PC-3 (cell line): ENCODE data around the gene COL7A1. TPM values are rescaled to one million over a fixed set of nuclear protein-coding genes. Genes with fewer than 3 reads are reported as not detected.

Experiments
- ATAC-seq: fragments of 200-7000 bp; cut with Tn5 transposase; 2 replicates; pipeline ENCODE4 v1.9.1; 2020; ENCODE audit warnings: mild to moderate bottlenecking, moderate library complexity
- BruUV-seq: library from RNA; stranded (reverse); fragments of 400-500 nt; replicated peaks from 2 replicates; lab custom pipeline; 2021; lab: Mats Ljungman, UMichigan
- CTCF ChIA-PET: fragments of 300-600 bp; sonication (Branson Sonifier 250); formaldehyde crosslinking; loops from one replicate; lab custom pipeline; 2022; ENCODE audit warnings: antibody characterized with exemption; lab: Charles Lee
- POLR2A ChIA-PET: fragments of 300-600 bp; sonication (Branson Sonifier 250); formaldehyde crosslinking; loops from one replicate; lab custom pipeline; 2022; ENCODE audit warnings: antibody characterized with exemption; ENCODE audit not compliant: unreplicated experiment; lab: Charles Lee
- DNase-seq: peaks from one replicate; pipeline ENCODE4 v3.0.0-alpha.2; 2015
- H2AFZ ChIP-seq: fragments of 300-600 bp; sonication (generic); 2 replicates; pipeline ENCODE4 v1.6.0; 2016; ENCODE audit warnings: antibody characterized with exemption, low read length
- H3F3A ChIP-seq: fragments of 300-600 bp; sonication (generic); one replicate; pipeline ENCODE4 v1.6.0; 2017; ENCODE audit warnings: antibody characterized with exemption, low read length, control low read depth, mild to moderate bottlenecking; ENCODE audit not compliant: unreplicated experiment
- H3K27ac ChIP-seq: fragments of 300-600 bp; sonication (generic); 2 replicates; pipeline ENCODE4 v1.5.1; 2016; ENCODE audit warnings: mild to moderate bottlenecking, low read length
- H3K27me3 ChIP-seq: fragments of 300-600 bp; sonication (generic); 2 replicates; pipeline ENCODE4 v1.6.1; 2016; ENCODE audit warnings: low read length, mixed read lengths
- H3K36me3 ChIP-seq: fragments of 300-600 bp; sonication (generic); 2 replicates; pipeline ENCODE4 v1.6.1; 2016; ENCODE audit warnings: low read depth, mixed run types, low read length, mixed read lengths
- H3K4me1 ChIP-seq: fragments of 300-600 bp; sonication (generic); 2 replicates; pipeline ENCODE4 v1.5.1; 2016; ENCODE audit warnings: low read length; ENCODE audit not compliant: insufficient read depth
- H3K4me2 ChIP-seq: fragments of 300-600 bp; sonication (generic); 2 replicates; pipeline ENCODE4 v1.6.0; 2016; ENCODE audit warnings: low read length
- H3K4me3 ChIP-seq: fragments of 300-600 bp; sonication (generic); 2 replicates; pipeline ENCODE4 v1.5.1; 2016; ENCODE audit warnings: mild to moderate bottlenecking, low read length, mixed read lengths
- H3K79me2 ChIP-seq: fragments of 300-600 bp; sonication (generic); 2 replicates; pipeline ENCODE4 v1.6.1; 2017; ENCODE audit warnings: low read length, mixed read lengths
- H3K9ac ChIP-seq: fragments of 300-600 bp; sonication (generic); 2 replicates; pipeline ENCODE4 v1.6.0; 2016; ENCODE audit warnings: mild to moderate bottlenecking, low read length
- H3K9me2 ChIP-seq: fragments of 300-600 bp; sonication (generic); replicated peaks from 2 replicates; pipeline ENCODE4 v1.6.1; 2016; ENCODE audit warnings: mixed run types, low read length, mixed read lengths
- H3K9me3 ChIP-seq: fragments of 300-600 bp; sonication (generic); 2 replicates; pipeline ENCODE4 v1.6.1; 2016; ENCODE audit warnings: low read length, mixed read lengths
- H4K20me1 ChIP-seq: fragments of 300-600 bp; sonication (generic); 2 replicates; pipeline ENCODE4 v1.6.1; 2016; ENCODE audit warnings: low read length, mixed read lengths
- EZH2 ChIP-seq: fragments of 300-600 bp; sonication (generic); IDR thresholded peaks from one replicate; pipeline ENCODE4 v1.6.1; 2017; ENCODE audit warnings: antibody characterized with exemption, mild to moderate bottlenecking, low read length; ENCODE audit not compliant: unreplicated experiment
- EZH2phosphoT487 ChIP-seq: fragments of 300-600 bp; sonication (generic); IDR thresholded peaks from 2 replicates; pipeline ENCODE4 v1.6.1; 2018; ENCODE audit warnings: mild to moderate bottlenecking, antibody characterized with exemption, low read length, borderline replicate concordance
- intact Hi-C: fragments of 100-400 bp; cut with micrococcal nuclease; formaldehyde crosslinking; loops from 2 replicates; pipeline ENCODE4 v1.9.0; 2023
- total RNA-seq: library from RNA; depleted of rRNA; stranded (reverse); fragments of >200 nt; gene quantifications from 2 replicates; pipeline ENCODE4 v1.2.3, GENCODE V29; 2014
- TF ChIP-seq, protein P1 (sequence below): fragments of 300-600 bp; sonication (generic); conservative IDR thresholded peaks from 2 replicates; pipeline ENCODE4 v1.5.1; 2017; ENCODE audit warnings: antibody characterized with exemption, low read depth, mild to moderate bottlenecking, low read length

Gene COL7A1
- total RNA-seq, 1 experiment from 2014 or later = 7.9 TPM

DNA sequence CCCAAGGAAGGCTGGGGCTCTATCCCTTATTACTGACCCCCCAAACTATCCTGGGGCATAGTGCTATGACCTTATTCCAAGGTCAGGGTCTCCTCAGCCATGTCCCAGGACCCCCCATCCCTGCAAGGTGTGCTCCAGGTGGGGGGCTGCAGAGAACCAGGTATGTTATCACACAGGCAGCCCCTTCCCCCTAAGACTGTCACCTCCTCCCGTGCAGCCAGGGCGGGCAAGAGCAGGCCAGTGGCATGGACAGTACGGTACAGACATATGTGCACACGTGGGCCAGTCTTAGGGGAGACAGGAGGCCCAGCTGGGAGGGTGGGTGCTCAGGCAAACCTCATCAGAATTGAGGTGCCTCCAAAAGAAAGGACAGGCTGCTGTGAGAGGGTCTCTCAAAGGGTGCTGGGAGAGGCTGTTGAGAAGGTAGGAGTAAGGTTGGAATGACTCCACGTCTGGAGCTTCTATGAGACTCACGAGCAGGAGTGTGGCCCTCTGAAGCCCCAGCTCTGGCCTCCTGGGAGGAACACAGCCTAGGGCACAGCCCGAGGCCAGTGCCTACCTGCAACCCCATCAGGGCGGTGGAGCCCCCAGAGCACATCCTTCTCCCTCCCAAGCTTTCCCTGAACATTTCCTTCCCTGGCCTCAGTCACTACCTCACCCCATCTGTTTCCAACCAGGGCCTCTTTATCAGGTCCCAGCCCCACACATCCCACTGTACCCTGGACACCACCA, 1.7 kb upstream of the COL7A1 start:
- H3K79me2 ChIP-seq = no peaks in the 10 kb centered on the region
- no peak overlapping the region for H3K4me2 ChIP-seq
- H3K4me1 ChIP-seq = peaks cover 67% of the 10 kb centered on the region
- peak overlapping the region; percentile 89 for H3K27ac ChIP-seq
- POLR2A ChIA-PET = no interaction called here
- intact Hi-C loops = loop anchor here (5.0 kb wide), 1 partner anchor 40 kb away; the partner anchor contains the start of gene PFKFB4
- no peaks in the 10 kb centered on the region for H3K9me2 ChIP-seq
- no peak overlapping the region for H2AFZ ChIP-seq
- H3K9me3 ChIP-seq = no peaks in the 10 kb centered on the region
- DNase-seq = no peak
- no peak overlapping the region for H3K9ac ChIP-seq
- H3K36me3 ChIP-seq = peaks cover 32% of the 10 kb centered on the region
- CTCF ChIA-PET = no interaction called here
- no TSS peak for BruUV-seq
- no peaks in the 10 kb centered on the region for H3K27me3 ChIP-seq
- no peak for TF ChIP-seq EZH2phosphoT487
- no peak for TF ChIP-seq EZH2
- TF ChIP-seq, protein P1, sequence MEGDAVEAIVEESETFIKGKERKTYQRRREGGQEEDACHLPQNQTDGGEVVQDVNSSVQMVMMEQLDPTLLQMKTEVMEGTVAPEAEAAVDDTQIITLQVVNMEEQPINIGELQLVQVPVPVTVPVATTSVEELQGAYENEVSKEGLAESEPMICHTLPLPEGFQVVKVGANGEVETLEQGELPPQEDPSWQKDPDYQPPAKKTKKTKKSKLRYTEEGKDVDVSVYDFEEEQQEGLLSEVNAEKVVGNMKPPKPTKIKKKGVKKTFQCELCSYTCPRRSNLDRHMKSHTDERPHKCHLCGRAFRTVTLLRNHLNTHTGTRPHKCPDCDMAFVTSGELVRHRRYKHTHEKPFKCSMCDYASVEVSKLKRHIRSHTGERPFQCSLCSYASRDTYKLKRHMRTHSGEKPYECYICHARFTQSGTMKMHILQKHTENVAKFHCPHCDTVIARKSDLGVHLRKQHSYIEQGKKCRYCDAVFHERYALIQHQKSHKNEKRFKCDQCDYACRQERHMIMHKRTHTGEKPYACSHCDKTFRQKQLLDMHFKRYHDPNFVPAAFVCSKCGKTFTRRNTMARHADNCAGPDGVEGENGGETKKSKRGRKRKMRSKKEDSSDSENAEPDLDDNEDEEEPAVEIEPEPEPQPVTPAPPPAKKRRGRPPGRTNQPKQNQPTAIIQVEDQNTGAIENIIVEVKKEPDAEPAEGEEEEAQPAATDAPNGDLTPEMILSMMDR = no peak
- H3K4me3 ChIP-seq = no peak overlapping the region
- H3F3A ChIP-seq = no peaks in the 10 kb centered on the region
- ATAC-seq = no peak
- no peaks in the 10 kb centered on the region for H4K20me1 ChIP-seq

DNA sequence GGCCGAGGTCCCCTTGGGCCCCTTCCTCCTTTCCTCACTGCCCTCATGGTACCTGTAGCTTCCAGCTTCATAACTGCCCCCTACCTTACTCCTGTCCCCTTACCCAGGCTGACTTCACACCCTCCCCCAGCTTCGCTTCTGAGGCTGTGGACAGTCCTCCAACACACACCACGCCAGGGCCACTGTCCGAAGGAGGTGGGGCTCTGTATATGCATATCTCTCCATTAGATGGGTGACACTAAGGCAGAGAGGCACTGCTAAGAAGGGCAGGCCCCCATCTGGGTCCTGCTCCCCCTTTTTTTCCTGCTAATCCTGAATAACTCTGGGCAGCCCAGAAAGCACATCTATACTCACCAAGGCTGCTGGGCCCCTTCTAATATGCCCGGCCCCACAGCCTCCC, 1.0 kb upstream of the COL7A1 start:
- ChIA-PET CTCF (no interaction called here), POLR2A (no interaction called here)
- Histone ChIP-seq H2AFZ (no peak overlapping the region), H3K79me2 (no peaks in the 10 kb centered on the region), H3K9ac (peak overlapping the region; percentile 19; the same call in 1 of the 2 replicates), H3K4me3 (no peak overlapping the region), H3K27ac (peak overlapping the region; percentile 74), H3K9me3 (no peaks in the 10 kb centered on the region), H3K27me3 (no peaks in the 10 kb centered on the region), H3K36me3 (peaks cover 26% of the 10 kb centered on the region), H3K4me1 (peaks cover 65% of the 10 kb centered on the region), H3K9me2 (no peaks in the 10 kb centered on the region), H3K4me2 (peak overlapping the region; percentile 51), H4K20me1 (no peaks in the 10 kb centered on the region), H3F3A (no peaks in the 10 kb centered on the region)
- TF ChIP-seq, protein P1 = no peak
- TF ChIP-seq EZH2phosphoT487 (no peak), EZH2 (no peak)
- ATAC-seq (peak; percentile 5), DNase-seq (no peak)
- no TSS peak for BruUV-seq
- intact Hi-C loops = loop anchor here (5.0 kb wide), 1 partner anchor 39 kb away; the partner anchor contains the start of gene PFKFB4
